HCT116 (cell line): ENCODE data around the gene ESRRB.

Experiments used
- CEBPB ChIP-seq: IDR thresholded peaks from 2 replicates; pipeline ENCODE4 v1.6.1; 2012; ENCODE audit warnings: low read depth
- CTCF ChIP-seq, 3 experiments: fragments of 200-600 bp in 1 of 3; sonication (generic) in 1 of 3; IDR thresholded peaks in 2 of 3; conservative IDR thresholded peaks in 1 of 3; 2 replicates each; pipeline ENCODE4 v1.5.1; 2012 to 2017; ENCODE audit warnings: low read depth in 2 of 3, low read length in 2 of 3, antibody characterized with exemption in 1 of 3, borderline replicate concordance in 1 of 3, control low read depth in 1 of 3, mild to moderate bottlenecking in 1 of 3, mixed read lengths in 1 of 3, mixed run types in 1 of 3, moderate library complexity in 1 of 3; ENCODE audit not compliant: insufficient read depth in 1 of 3
- EZH2 ChIP-seq: fragments of 200-600 bp; sonication (generic); IDR thresholded peaks from 2 replicates; pipeline ENCODE4 v1.6.1; 2017; ENCODE audit warnings: antibody characterized with exemption, mixed run types
- SIN3A ChIP-seq: IDR thresholded peaks from 2 replicates; pipeline ENCODE4 v1.6.1; 2012; ENCODE audit warnings: low read depth

GRCh38 chr14:76500480-76500879, 124.5 kb downstream of the ESRRB start:
- TF ChIP-seq CTCF (IDR thresholded peaks at IDR 0.05 in 2 of 3, conservative IDR thresholded peaks at IDR 0.05 in 1 of 3; ENCODE audit: borderline replicate concordance in 1 of 3, insufficient read depth in 1 of 3, low read depth in 2 of 3, low read length in 2 of 3) (no peak), EZH2 (no peak), SIN3A (no peak), CEBPB (no peak)
